ENCODE measurements around the gene CECR2.

DNA sequence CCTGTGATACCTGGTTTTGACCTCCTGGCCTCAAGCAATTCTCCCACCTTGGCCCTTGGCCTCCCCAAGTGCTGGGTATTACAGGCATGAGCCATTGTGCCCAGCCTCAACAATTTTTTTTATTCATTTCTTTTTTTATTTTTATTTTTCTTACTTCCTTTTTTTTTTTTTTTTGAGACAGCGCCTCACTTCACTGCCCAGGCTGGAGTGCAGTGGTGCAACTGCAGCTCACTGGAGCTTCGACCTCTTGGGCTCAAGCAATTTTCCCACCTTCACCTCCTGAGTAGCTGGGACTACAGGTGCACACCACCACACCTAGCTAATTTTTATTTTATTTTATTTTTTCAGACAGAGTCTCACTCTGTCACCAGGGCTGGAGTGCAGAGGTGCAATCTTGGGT, 25.5 kb upstream of the CECR2 start:
- TF ChIP-seq, protein P1, sequence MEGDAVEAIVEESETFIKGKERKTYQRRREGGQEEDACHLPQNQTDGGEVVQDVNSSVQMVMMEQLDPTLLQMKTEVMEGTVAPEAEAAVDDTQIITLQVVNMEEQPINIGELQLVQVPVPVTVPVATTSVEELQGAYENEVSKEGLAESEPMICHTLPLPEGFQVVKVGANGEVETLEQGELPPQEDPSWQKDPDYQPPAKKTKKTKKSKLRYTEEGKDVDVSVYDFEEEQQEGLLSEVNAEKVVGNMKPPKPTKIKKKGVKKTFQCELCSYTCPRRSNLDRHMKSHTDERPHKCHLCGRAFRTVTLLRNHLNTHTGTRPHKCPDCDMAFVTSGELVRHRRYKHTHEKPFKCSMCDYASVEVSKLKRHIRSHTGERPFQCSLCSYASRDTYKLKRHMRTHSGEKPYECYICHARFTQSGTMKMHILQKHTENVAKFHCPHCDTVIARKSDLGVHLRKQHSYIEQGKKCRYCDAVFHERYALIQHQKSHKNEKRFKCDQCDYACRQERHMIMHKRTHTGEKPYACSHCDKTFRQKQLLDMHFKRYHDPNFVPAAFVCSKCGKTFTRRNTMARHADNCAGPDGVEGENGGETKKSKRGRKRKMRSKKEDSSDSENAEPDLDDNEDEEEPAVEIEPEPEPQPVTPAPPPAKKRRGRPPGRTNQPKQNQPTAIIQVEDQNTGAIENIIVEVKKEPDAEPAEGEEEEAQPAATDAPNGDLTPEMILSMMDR (IDR thresholded peaks at IDR 0.05; ENCODE audit: low read length), result no peak
- no peak for TF ChIP-seq EZH2 (IDR thresholded peaks at IDR 0.05; ENCODE audit: borderline replicate concordance, low read length)
